A549 (cell line): ENCODE data around the gene CD163. TPM values are rescaled to one million over a fixed set of nuclear protein-coding genes. Genes with fewer than 3 reads are reported as not detected.
A peak's percentile ranks its signal among the peaks of the same experiment; 100 is the strongest.

ENCODE experiments used
- ATAC-seq, 2 experiments: fragments of 200-7000 bp in 1 of 2; fragments of >200 bp in 1 of 2; cut with Nextera tagmentation in 1 of 2; cut with Tn5 transposase in 1 of 2; 3 replicates each; pipeline versions ENCODE4 v1.8.0 to v1.9.1; 2018 to 2020; ENCODE audit warnings: mild to moderate bottlenecking in 1 of 2, moderate library complexity in 1 of 2
- CTCF ChIA-PET: fragments of 300-600 bp; sonication (Branson Sonifier 250); formaldehyde crosslinking; extraction: SDS; loops from one replicate; lab custom pipeline; 2021; ENCODE audit warnings: antibody characterized with exemption, inconsistent platforms; lab: Yijun Ruan, JAX
- POLR2A ChIA-PET: fragments of 350-600 bp; formaldehyde crosslinking; extraction: SDS; loops from one replicate; lab custom pipeline; 2021; ENCODE audit warnings: antibody characterized with exemption, inconsistent platforms; lab: Yijun Ruan, JAX
- DNase-seq, 2 experiments: peaks; one replicate each; pipeline versions ENCODE4 v3.0.0 to v3.0.0-alpha.2; 2011 to 2016; ENCODE audit warnings: low read depth in 1 of 2, low spot score in 1 of 2
- FAIRE-seq: peaks from 2 replicates; lab custom pipeline; 2011; peaks lifted over from hg19 to GRCh38; lab: Jason Lieb, UNC
- H3K27ac ChIP-seq, 2 experiments: fragments of >200 bp; sonication (Bioruptor Twin); formaldehyde crosslinking; 3 replicates each; pipeline ENCODE4 v1.5.1; 2016 to 2017
- H3K4me1 ChIP-seq: fragments of >200 bp; sonication (Bioruptor Twin); formaldehyde crosslinking; 3 replicates; pipeline ENCODE4 v1.6.1; 2016
- H3K4me2 ChIP-seq: fragments of >200 bp; sonication (Bioruptor Twin); formaldehyde crosslinking; 3 replicates; pipeline ENCODE4 v1.6.1; 2016
- H3K4me3 ChIP-seq: fragments of >200 bp; sonication (Bioruptor Twin); formaldehyde crosslinking; 3 replicates; pipeline ENCODE4 v1.5.1; 2016
- H3K9me3 ChIP-seq: fragments of >200 bp; sonication (Bioruptor Twin); formaldehyde crosslinking; 3 replicates; pipeline ENCODE4 v1.6.1; 2016
- ATOH8 ChIP-seq: fragments of 250-450 bp; sonication (Bioruptor Pico); IDR thresholded peaks from 2 replicates; pipeline ENCODE4 v1.5.0; 2020; ENCODE audit warnings: low read depth, mild to moderate bottlenecking, moderate library complexity
- CHD2 ChIP-seq: fragments of 150-350 bp; IDR thresholded peaks from 2 replicates; pipeline ENCODE4 v1.6.1; 2014; ENCODE audit warnings: low read length; ENCODE audit not compliant: partially characterized antibody
- EHF ChIP-seq: fragments of 250-450 bp; sonication (Bioruptor Pico); IDR thresholded peaks from 2 replicates; pipeline ENCODE4 v1.5.0; 2020; ENCODE audit warnings: mild to moderate bottlenecking
- ELK1 ChIP-seq: fragments of 150-350 bp; IDR thresholded peaks from 2 replicates; pipeline ENCODE4 v1.6.1; 2014; ENCODE audit warnings: low read depth, mild to moderate bottlenecking, low read length
- EP300 ChIP-seq, 2 experiments: fragments of >200 bp; sonication (Bioruptor Twin); formaldehyde crosslinking; IDR thresholded peaks; 2 replicates in 1 of 2; 3 replicates in 1 of 2; pipeline ENCODE4 v1.6.1; 2016 to 2017
- FOSL2 ChIP-seq, 2 experiments: fragments of 450-650 bp in 1 of 2; fragments of >200 bp in 1 of 2; sonication (Bioruptor Twin) in 1 of 2; formaldehyde crosslinking; IDR thresholded peaks; 2 replicates each; pipeline versions ENCODE4 v1.5.0 to v1.6.1; 2016 to 2020; ENCODE audit warnings: mild to moderate bottlenecking in 1 of 2, moderate library complexity in 1 of 2
- FOXS1 ChIP-seq: fragments of 250-450 bp; sonication (Bioruptor Pico); IDR thresholded peaks from 2 replicates; pipeline ENCODE4 v1.5.0; 2020; ENCODE audit warnings: mild to moderate bottlenecking, moderate library complexity
- HEYL ChIP-seq: fragments of 250-450 bp; sonication (Bioruptor Pico); IDR thresholded peaks from 2 replicates; pipeline ENCODE4 v1.8.0; 2021; ENCODE audit warnings: mild to moderate bottlenecking, moderate library complexity
- HMGXB4 ChIP-seq: fragments of 250-450 bp; sonication (Bioruptor Pico); IDR thresholded peaks from 2 replicates; pipeline ENCODE4 v1.5.0; 2021; ENCODE audit warnings: mild to moderate bottlenecking, moderate library complexity, borderline replicate concordance
- HOXB13 ChIP-seq: fragments of 250-450 bp; sonication (Bioruptor Pico); IDR thresholded peaks from 2 replicates; pipeline ENCODE4 v1.5.0; 2020; ENCODE audit warnings: low read depth, mild to moderate bottlenecking, moderate library complexity
- JUNB ChIP-seq: fragments of >200 bp; sonication (Bioruptor Twin); formaldehyde crosslinking; IDR thresholded peaks from 2 replicates; pipeline ENCODE4 v1.6.1; 2016
- MAFK ChIP-seq: fragments of 450-650 bp; IDR thresholded peaks from 2 replicates; pipeline ENCODE4 v1.6.1; 2014; ENCODE audit not compliant: partially characterized antibody
- MAX ChIP-seq: IDR thresholded peaks from 2 replicates; pipeline ENCODE4 v1.6.1; 2012
- PHF8 ChIP-seq: fragments of 200-600 bp; sonication (generic); IDR thresholded peaks from 2 replicates; pipeline ENCODE4 v1.6.1; 2016; ENCODE audit warnings: low read depth, mild to moderate bottlenecking, antibody characterized with exemption, moderate library complexity, borderline replicate concordance
- ZSCAN20 ChIP-seq: fragments of 250-450 bp; sonication (Bioruptor Pico); IDR thresholded peaks from 2 replicates; pipeline ENCODE4 v1.8.0; 2022; ENCODE audit warnings: mild to moderate bottlenecking, moderate library complexity
- WGBS: methylation state at CpG from one replicate; pipeline ENCODE4 v1.1.6; 2017; ENCODE audit errors: missing lambda C conversion rate; 5-methylcytosine and 5-hydroxymethylcytosine counted together
- polyA plus RNA-seq, 4 experiments: library from polyadenylated mRNA; depleted of rRNA in 3 of 4; stranded (reverse); fragments of >200 nt; fragmentation: RNase III in 1 of 4; extraction: RNeasy Plus Mini Kit Qiagen cat#74134 plus additional on column Dnase treatment in 1 of 4; gene quantifications; 2 replicates in 3 of 4; 3 replicates in 1 of 4; pipeline ENCODE4 v1.2.3, GENCODE V29; 2011 to 2017

The CD163 gene
- polyA plus RNA-seq, 2 of the 4 experiments (the other 2 are of a cell fraction) = not detected

GRCh38 chr12:7450667-7451066 lies 52.9 kb downstream of the CD163 start:
- Histone ChIP-seq H3K4me1 (peaks cover 8% of the 10 kb centered on the region; the same call in 2 of the 3 replicates), H3K4me2 (peak overlapping the region; percentile 62), H3K9me3 (no peaks in the 10 kb centered on the region), H3K27ac (no peak overlapping the region), H3K4me3 (no peak overlapping the region)
- peak; percentile 47 to 82 for DNase-seq
- 3% methylated on average over 7 of the region's 7 CpGs for WGBS
- ATAC-seq = peak; percentile 56 to 59; a peak in 5 of 6 replicates
- ChIA-PET CTCF (interaction anchor here (1.5 to 1.8 kb wide), 2 partner anchors 10 to 231 kb away, joined by 3 to 4 read pairs; no protein-coding TSS in a partner anchor), POLR2A (interaction anchor here (0.7 kb wide), 1 partner anchor 11 kb away, joined by 6 read pairs; no protein-coding TSS in a partner anchor)
- FAIRE-seq = peak; percentile 88
- TF ChIP-seq FOSL2 (IDR thresholded peaks at IDR 0.05) (no peak; the same call in 1 of the 2 replicates), FOSL2 (CRISPR knock-in tag; IDR thresholded peaks at IDR 0.05) (peak; percentile 80), EP300 (IDR thresholded peaks at IDR 0.05) (peak in 1 of 2 experiments; percentile 9; a peak in 1 of 5 replicates), HMGXB4 (no peak), MAX (0 out of 2 replicates have a peak, but pooled peaks have one; percentile 23)

GRCh38 chr12:7448099-7448498 lies 55.5 kb downstream of the CD163 start:
- no peak overlapping the region for H3K4me3 ChIP-seq
- no peak for FAIRE-seq
- POLR2A ChIA-PET = no interaction called here
- ATAC-seq = no peak
- H3K4me2 ChIP-seq = no peak overlapping the region
- H3K9me3 ChIP-seq = no peaks in the 10 kb centered on the region
- no peak overlapping the region for H3K27ac ChIP-seq
- H3K4me1 ChIP-seq = peaks cover 8% of the 10 kb centered on the region; the same call in 2 of the 3 replicates
- CTCF ChIA-PET = no interaction called here
- no peak for DNase-seq
- 56% methylated on average over 1 of the region's 1 CpG for WGBS
- TF ChIP-seq PHF8 (no peak), CHD2 (no peak), MAFK (peak; percentile 76)
- TF ChIP-seq, all 56 proteins: peak for 1

GRCh38 chr12:7444537-7444936 lies 59.0 kb downstream of the CD163 start:
- 81% methylated on average over 4 of the region's 4 CpGs for WGBS

GRCh38 chr12:7444076-7444475 lies 59.5 kb downstream of the CD163 start, which contains the start of gene CD163L1:
Gene CD163L1, minus strand, starts transcription at chr12:7444153. Its CDS starts 26 bp downstream, at chr12:7444127.
- no peaks in the 10 kb centered on the region for H3K4me1 ChIP-seq
- H3K27ac ChIP-seq = no peak within 1 kb of the TSS
- ChIA-PET POLR2A (no interaction called here), CTCF (interaction anchor here (1.7 kb wide), 1 partner anchor 224 kb away, joined by 6 read pairs; no protein-coding TSS in a partner anchor)
- ATAC-seq (no peak), FAIRE-seq (no peak), DNase-seq (no peak)
- H3K4me3 ChIP-seq = no peak within 1 kb of the TSS
- no peaks in the 10 kb centered on the region for H3K9me3 ChIP-seq
- H3K4me2 ChIP-seq = no peak within 1 kb of the TSS
- TF ChIP-seq MAFK = no peak
- TF ChIP-seq ELK1 = no peak
- no peak for TF ChIP-seq ZSCAN20 (CRISPR knock-in tag)
- no peak for TF ChIP-seq FOXS1 (CRISPR knock-in tag)
- TF ChIP-seq EHF = no peak
- TF ChIP-seq HEYL (CRISPR knock-in tag) = no peak
- no peak for TF ChIP-seq ATOH8 (CRISPR knock-in tag)
- TF ChIP-seq JUNB = no peak
- 18% methylated on average over 2 of the region's 2 CpGs for WGBS

More at GRCh38 chr12:7444537-7444936, 59.0 kb downstream of the CD163 start:
- Histone ChIP-seq H3K4me2 (no peak overlapping the region), H3K4me3 (no peak overlapping the region), H3K27ac (no peak overlapping the region), H3K9me3 (no peaks in the 10 kb centered on the region), H3K4me1 (no peaks in the 10 kb centered on the region)
- peak; percentile 71 for TF ChIP-seq MAFK
- TF ChIP-seq HOXB13 (CRISPR knock-in tag) = no peak
- DNase-seq (no peak), FAIRE-seq (no peak), ATAC-seq (no peak)
- ChIA-PET CTCF (interaction anchor here (0.9 to 1.7 kb wide), 2 partner anchors 16 to 224 kb away, joined by 3 to 6 read pairs; no protein-coding TSS in a partner anchor), POLR2A (no interaction called here)
